ENCODE results near the gene SOCS7. TPM values are rescaled to one million over a fixed set of nuclear protein-coding genes. Genes with fewer than 3 reads are reported as not detected.

Gene SOCS7
- total and polyA plus RNA-seq, 11 donors = 5.1 to 19.2 (median 14.0) TPM

GRCh38 chr17:38425744-38426143 is 74.1 kb downstream of the SOCS7 start:
- H3K4me1 ChIP-seq = peaks cover 9 to 82% (median 58%) of the 10 kb centered on the region in 12 donors
- 37 to 49% (median 47%) methylated on average over 9 of the region's 9 CpGs for WGBS, 4 donors
- H3K4me3 ChIP-seq = no peak overlapping the region
- no peaks in the 10 kb centered on the region for H3K36me3 ChIP-seq
- H3K27ac ChIP-seq = peak overlapping the region; percentile 28 to 99 (median 96)
- ATAC-seq = peak in 3 of 4 donors; percentile 3 to 59 (median 16)
- no peaks in the 10 kb centered on the region for H3K9me3 ChIP-seq
- DNase-seq = peak in 3 of 5 donors; percentile 73 to 75 (median 75)
- peaks cover 0 to 3% (median 0%) of the 10 kb centered on the region in 9 donors for H3K27me3 ChIP-seq
- intact Hi-C loops (cut with DNase I) = loop anchor here in 4 of 10 donors (5.0 to 10.0 kb wide), 2 partner anchors 42 to 239 kb away; no protein-coding TSS in a partner anchor
- TF ChIP-seq CTCF (IDR thresholded peaks at IDR 0.05) = no peak
- no peak for TF ChIP-seq POLR2A (IDR thresholded peaks at IDR 0.05)

- Histone ChIP-seq H3K27ac (peak overlapping the region in 11 of 12 donors; percentile 89 to 99 (median 96)), H3K27me3 (no peaks in the 10 kb centered on the region), H3K4me1 (peaks cover 9 to 82% (median 57%) of the 10 kb centered on the region in 12 donors), H3K4me3 (no peak overlapping the region), H3K36me3 (no peaks in the 10 kb centered on the region), H3K9me3 (no peaks in the 10 kb centered on the region)
- no peak for TF ChIP-seq CTCF (IDR thresholded peaks at IDR 0.05)
- TF ChIP-seq POLR2A (IDR thresholded peaks at IDR 0.05) = no peak
- DNase-seq (no peak), ATAC-seq (no peak)
- intact Hi-C loops (cut with DNase I) = loop anchor here in 4 of 10 donors (5.0 to 10.0 kb wide), 2 partner anchors 41 to 238 kb away; no protein-coding TSS in a partner anchor
Observed at GRCh38 chr17:38426441-38426840, 74.8 kb downstream of the SOCS7 start.

- H3K27ac ChIP-seq = peak overlapping the region; percentile 89 to 99 (median 96)
- H3K4me3 ChIP-seq = peak overlapping the region; percentile 72 to 98 (median 94)
- H3K4me1 ChIP-seq = peaks cover 9 to 82% (median 51%) of the 10 kb centered on the region in 12 donors
- intact Hi-C loops (cut with DNase I) = loop anchor here in 4 of 10 donors (5.0 to 10.0 kb wide), 2 partner anchors 40 to 237 kb away; no protein-coding TSS in a partner anchor
- no peaks in the 10 kb centered on the region for H3K27me3 ChIP-seq
- WGBS, 4 donors = 55 to 64% (median 58%) methylated on average over 7 of the region's 7 CpGs
- TF ChIP-seq CTCF (IDR thresholded peaks at IDR 0.05) = no peak
- no peak for TF ChIP-seq POLR2A (IDR thresholded peaks at IDR 0.05)
- no peaks in the 10 kb centered on the region for H3K36me3 ChIP-seq
- ATAC-seq (no peak), DNase-seq (no peak)
- H3K9me3 ChIP-seq = no peaks in the 10 kb centered on the region
Observed at GRCh38 chr17:38427160-38427949, 75.7 kb downstream of the SOCS7 start.

GRCh38 chr17:38428112-38428642 is 76.5 kb downstream of the SOCS7 start, which contains the start of gene ARHGAP23:
Gene ARHGAP23, plus strand, starts transcription at chr17:38428464. Its CDS starts 22 bp downstream, at chr17:38428486.
- TF ChIP-seq CTCF (IDR thresholded peaks at IDR 0.05) = no peak
- peak in 1 of 2 donors; percentile 50 for TF ChIP-seq POLR2A (IDR thresholded peaks at IDR 0.05)
- Histone ChIP-seq H3K27ac (peak within 1 kb of the TSS; percentile 89 to 99 (median 96)), H3K36me3 (no peaks in the 10 kb centered on the region), H3K9me3 (no peaks in the 10 kb centered on the region), H3K4me3 (peak within 1 kb of the TSS; percentile 72 to 98 (median 94)), H3K4me1 (peaks cover 9 to 87% (median 53%) of the 10 kb centered on the region in 12 donors), H3K27me3 (no peaks in the 10 kb centered on the region)
- peak; percentile 78 to 89 (median 86) for DNase-seq
- peak; percentile 55 to 78 (median 74) for ATAC-seq
- 0% methylated on average over 13 to 46 of the region's 46 CpGs for WGBS, 4 donors
- intact Hi-C loops (cut with DNase I) = loop anchor here in 4 of 10 donors (5.0 to 10.0 kb wide), 2 partner anchors 39 to 237 kb away; no protein-coding TSS in a partner anchor

Measured in heart left ventricle (tissue), 16 donors.